ENCODE data around the gene BID.

Gene BID

DNA sequence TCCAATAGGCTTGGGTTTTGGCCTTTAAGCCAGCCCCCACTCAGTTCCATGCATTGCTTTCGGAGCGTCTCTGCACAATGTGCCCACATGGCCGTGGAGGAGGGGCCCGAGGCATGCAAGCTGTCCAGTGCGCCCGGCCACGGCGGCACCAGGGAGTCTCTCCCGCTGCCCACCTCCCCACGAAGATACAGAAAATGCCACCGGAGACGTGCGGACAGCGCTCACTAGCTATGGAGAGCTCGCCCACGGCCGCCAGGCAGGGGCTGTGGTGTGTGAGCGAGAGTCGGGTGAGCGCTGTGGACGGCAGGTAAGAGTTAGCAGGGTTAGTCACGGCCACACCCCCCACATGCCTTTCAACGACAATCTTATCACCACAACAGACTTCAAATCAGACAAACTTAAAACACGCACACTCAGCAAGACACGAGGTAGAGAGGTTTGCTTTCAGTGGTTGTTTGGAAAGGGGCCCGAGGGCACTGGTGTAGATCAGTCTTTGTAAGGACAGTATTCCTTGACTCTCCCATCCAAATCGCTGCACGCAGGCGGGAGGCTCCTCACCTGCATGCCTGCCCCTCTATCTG, 18.7 kb upstream of the BID start:
- H3K36me3 Mint-ChIP-seq (ENCODE audit: low read depth): peaks cover 8% of the 10 kb centered on the region
- H3K27me3 Mint-ChIP-seq: no peaks in the 10 kb centered on the region
- H3K27ac Mint-ChIP-seq: no peak overlapping the region
- H3K4me1 Mint-ChIP-seq (ENCODE audit: low read depth): peaks cover 6% of the 10 kb centered on the region
- H3K9me3 Mint-ChIP-seq: no peaks in the 10 kb centered on the region
- H3K4me3 Mint-ChIP-seq: no peak overlapping the region

DNA sequence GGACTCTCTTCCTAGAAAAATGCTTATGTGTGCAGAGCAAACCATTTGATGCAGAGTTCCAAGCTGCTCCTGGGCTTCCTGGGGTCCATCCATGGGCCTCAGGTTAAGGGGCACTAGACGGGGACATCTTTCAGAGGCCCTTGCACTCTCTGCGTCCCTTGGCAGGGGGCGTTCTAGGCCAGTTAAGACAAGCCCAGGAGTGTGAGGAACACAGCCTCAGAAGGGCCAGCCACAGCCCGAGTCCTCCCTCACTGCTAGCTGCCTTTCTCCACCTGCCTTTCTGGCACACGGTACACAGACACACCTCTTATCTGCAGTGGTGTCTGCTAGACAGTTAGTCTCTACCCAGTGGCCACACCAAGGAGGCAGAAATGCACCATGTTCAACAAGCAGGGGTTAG, 18.0 kb upstream of the BID start:
- Mint-ChIP-seq H3K36me3 (ENCODE audit: low read depth) (peaks cover 8% of the 10 kb centered on the region), H3K27me3 (no peaks in the 10 kb centered on the region), H3K4me1 (ENCODE audit: low read depth) (peaks cover 6% of the 10 kb centered on the region), H3K4me3 (no peak overlapping the region), H3K27ac (no peak overlapping the region), H3K9me3 (no peaks in the 10 kb centered on the region)

DNA sequence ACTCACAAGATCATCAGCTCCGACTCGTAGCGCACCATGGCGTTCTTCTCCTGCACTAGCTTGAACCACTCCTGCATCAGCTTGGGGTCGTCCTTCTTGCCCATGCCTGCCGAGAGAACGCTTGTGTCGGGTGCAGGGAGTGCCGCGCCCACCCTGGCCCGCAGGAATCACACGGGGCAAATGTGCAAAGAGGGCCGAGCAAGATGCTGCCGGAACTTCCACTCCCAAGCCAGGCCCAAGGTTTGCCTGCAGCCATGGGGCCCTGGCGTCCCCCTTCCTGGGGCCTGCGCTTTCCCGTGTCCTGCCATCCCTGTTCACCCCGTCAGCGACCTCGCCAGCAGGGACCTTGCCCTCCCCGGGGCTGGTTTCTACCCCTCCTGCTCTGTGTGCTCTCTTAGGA, 16.9 kb upstream of the BID start:
- Mint-ChIP-seq H3K27ac (no peak overlapping the region), H3K4me3 (no peak overlapping the region), H3K4me1 (ENCODE audit: low read depth) (peaks cover 6% of the 10 kb centered on the region), H3K9me3 (no peaks in the 10 kb centered on the region), H3K27me3 (no peaks in the 10 kb centered on the region), H3K36me3 (ENCODE audit: low read depth) (peaks cover 4% of the 10 kb centered on the region)

DNA sequence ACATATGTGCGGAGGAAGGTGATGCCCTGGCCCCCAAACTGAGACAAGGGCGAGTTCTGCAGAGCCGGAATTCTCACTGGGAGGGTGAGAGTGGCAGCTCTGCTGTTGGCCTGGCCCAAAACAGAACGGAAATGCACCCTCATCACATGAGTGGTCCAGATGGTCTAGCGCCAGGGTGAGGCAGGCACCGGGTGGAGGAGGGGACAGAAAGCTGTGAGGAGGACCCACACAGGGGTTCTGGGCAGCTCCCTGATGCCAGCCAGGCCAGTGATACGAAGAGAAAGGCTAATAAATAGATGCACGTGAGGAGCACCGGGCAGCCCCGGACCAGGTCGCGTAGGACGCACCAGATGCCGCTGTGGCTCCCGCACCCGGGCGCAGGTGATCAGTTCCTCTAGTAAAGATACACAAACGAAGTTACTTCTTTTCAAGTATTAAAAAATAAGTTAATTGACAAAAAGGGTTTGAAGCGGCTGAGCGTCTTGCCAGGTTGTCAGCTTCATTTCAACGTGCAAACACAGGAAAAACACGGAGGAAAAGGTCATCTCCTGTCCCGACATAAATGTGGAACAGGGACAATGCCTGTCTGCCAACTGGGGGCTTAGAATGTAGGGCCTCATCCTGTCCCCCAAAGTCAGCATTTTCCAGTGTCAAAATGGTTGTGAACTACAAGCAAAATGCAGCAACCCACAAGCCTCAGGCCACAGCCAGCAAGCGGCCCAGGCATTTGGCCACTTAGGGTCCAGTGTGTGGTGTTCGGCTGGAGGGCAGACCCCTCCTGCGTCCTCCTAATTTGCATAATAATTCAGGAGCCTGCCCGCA, 15.3 kb upstream of the BID start:
- no peaks in the 10 kb centered on the region for H3K36me3 Mint-ChIP-seq (ENCODE audit: low read depth)
- H3K9me3 Mint-ChIP-seq: no peaks in the 10 kb centered on the region
- H3K27me3 Mint-ChIP-seq: no peaks in the 10 kb centered on the region
- no peak overlapping the region for H3K4me3 Mint-ChIP-seq
- H3K4me1 Mint-ChIP-seq (ENCODE audit: low read depth): no peaks in the 10 kb centered on the region
- H3K27ac Mint-ChIP-seq: no peak overlapping the region

DNA sequence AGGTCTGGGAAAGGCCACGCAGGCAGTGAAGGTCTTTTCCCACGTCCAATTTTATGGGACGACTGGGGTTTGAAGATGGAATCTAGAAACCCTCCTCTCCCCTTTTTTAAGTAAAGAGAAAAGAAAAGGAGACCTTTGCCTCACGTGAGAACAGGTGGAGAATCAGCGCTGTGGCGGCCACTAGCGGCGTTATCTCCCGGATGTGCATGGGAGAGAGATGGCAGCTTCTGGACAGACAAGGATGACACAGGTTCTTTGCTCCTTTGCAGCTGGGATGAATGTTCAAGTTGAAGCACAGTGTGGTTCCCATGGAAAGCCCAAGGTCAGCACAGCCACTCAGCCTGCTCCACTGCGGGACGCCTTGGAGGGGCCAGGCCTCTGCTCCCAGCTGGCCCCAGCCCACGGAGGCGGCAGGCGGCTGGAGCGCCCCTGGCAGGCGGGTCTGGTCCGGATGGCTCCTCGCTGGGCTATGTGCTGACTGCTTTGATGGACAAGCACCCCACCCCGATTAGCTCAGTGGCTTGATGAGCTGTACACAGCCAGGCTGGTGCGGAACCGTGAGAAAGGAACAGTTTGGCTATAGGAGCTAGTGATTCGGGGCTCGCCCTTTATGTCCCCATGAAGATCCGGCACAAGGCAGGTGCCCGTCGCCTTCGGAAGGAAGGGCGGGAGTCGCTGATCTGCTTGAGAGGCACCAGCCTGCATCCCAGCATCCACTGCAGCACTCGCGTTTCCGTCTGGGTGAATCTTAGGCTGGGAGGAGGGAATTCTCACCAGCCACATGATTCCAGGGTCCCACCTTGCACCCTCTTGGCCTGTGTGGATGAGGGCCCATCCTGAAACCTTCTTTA, 14.5 kb upstream of the BID start:
- no peaks in the 10 kb centered on the region for H3K9me3 Mint-ChIP-seq
- H3K27me3 Mint-ChIP-seq: no peaks in the 10 kb centered on the region
- no peak overlapping the region for H3K4me3 Mint-ChIP-seq
- H3K27ac Mint-ChIP-seq: no peak overlapping the region
- no peaks in the 10 kb centered on the region for H3K4me1 Mint-ChIP-seq (ENCODE audit: low read depth)
- no peaks in the 10 kb centered on the region for H3K36me3 Mint-ChIP-seq (ENCODE audit: low read depth)

DNA sequence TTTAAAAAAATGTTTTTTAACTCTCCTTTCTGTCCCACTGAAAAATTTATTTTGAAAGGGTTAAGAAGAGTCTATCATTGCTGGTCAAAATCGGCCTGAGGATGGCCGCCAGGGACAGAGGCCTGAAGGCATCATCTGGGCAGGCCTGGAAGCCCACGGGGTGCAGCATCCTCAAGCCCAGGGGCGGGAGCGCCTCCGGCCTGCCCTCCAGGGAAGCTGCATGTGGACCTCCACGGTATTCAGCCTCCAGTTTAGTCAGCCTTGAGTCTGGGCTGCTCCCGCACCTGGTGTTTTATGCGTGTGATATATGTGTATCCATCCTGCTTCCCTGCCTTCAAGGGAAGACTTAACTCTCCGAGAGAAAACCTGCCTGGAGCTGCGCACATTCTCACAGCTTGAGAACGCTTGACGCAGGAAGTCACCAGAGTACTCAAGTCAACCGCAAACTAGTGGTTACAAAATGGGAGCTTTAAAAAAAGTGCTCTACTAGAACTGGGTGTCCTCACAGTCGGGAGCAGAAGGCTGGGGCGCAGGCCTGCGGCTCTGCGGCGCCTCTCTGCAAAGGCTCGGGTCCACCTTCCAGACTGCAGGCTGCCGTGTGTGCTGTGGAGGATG, 13.6 kb upstream of the BID start:
- no peaks in the 10 kb centered on the region for H3K36me3 Mint-ChIP-seq (ENCODE audit: low read depth)
- H3K4me3 Mint-ChIP-seq: no peak overlapping the region
- H3K27ac Mint-ChIP-seq: no peak overlapping the region
- H3K4me1 Mint-ChIP-seq (ENCODE audit: low read depth): peaks cover under 1% of the 10 kb centered on the region
- no peaks in the 10 kb centered on the region for H3K27me3 Mint-ChIP-seq
- H3K9me3 Mint-ChIP-seq: no peaks in the 10 kb centered on the region

DNA sequence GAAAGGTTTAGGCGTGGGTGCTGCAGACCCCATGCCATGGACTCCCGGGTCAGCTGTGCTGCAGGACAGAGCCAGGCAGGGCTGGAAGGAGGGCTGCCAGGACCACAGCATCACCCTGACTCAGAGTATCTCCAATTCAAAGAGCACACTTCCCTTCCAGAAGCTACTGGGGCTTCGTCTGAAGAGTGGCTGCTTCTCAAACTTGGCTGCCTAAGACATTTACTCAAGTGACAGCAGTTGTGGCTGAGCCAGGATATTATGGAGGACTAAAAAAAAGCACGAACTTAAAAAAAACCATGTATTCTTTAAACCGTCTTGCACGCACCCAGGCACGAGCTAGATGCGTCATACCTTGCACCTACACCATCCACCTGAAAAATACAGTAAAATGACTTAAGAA, 13.0 kb upstream of the BID start:
- Mint-ChIP-seq H3K27me3 (no peaks in the 10 kb centered on the region), H3K36me3 (ENCODE audit: low read depth) (no peaks in the 10 kb centered on the region), H3K27ac (no peak overlapping the region), H3K9me3 (no peaks in the 10 kb centered on the region), H3K4me1 (ENCODE audit: low read depth) (peaks cover 6% of the 10 kb centered on the region), H3K4me3 (no peak overlapping the region)

DNA sequence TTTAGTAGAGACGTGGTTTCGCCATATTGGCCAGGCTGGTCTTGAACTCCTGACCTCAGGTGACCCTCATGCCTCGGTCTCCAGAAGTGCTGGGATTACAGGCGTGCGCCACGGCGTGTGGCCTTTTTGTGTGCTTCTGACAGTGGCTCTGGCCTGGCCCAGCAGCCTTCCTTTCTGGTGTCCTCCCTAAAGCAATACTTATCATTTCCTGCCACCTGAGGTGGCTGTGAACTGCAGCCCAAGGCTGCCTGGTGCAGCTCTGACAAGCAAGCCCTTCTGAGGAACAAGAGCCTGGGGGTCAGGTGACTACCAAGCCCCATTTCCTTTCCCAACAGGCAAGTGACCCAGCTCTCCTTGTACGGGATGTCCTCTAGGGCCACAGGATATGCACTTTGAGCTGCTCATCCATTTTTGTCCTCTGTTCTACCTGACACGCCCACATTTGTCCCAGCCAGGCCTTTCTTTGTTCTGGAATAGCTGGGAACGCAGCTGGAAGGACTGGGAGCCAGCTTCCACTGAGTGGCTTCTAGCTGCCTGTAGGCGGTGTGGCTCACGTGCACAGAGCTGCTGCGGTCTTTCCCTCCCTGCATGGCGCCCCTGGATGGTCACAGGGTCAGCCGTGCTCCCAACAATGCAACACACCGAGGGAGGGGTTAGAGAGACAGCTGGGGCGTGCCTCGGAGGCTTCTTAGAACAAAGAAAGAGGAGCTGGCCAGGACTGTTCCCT, 12.3 kb upstream of the BID start:
- Mint-ChIP-seq H3K27me3 (no peaks in the 10 kb centered on the region), H3K27ac (no peak overlapping the region)

DNA sequence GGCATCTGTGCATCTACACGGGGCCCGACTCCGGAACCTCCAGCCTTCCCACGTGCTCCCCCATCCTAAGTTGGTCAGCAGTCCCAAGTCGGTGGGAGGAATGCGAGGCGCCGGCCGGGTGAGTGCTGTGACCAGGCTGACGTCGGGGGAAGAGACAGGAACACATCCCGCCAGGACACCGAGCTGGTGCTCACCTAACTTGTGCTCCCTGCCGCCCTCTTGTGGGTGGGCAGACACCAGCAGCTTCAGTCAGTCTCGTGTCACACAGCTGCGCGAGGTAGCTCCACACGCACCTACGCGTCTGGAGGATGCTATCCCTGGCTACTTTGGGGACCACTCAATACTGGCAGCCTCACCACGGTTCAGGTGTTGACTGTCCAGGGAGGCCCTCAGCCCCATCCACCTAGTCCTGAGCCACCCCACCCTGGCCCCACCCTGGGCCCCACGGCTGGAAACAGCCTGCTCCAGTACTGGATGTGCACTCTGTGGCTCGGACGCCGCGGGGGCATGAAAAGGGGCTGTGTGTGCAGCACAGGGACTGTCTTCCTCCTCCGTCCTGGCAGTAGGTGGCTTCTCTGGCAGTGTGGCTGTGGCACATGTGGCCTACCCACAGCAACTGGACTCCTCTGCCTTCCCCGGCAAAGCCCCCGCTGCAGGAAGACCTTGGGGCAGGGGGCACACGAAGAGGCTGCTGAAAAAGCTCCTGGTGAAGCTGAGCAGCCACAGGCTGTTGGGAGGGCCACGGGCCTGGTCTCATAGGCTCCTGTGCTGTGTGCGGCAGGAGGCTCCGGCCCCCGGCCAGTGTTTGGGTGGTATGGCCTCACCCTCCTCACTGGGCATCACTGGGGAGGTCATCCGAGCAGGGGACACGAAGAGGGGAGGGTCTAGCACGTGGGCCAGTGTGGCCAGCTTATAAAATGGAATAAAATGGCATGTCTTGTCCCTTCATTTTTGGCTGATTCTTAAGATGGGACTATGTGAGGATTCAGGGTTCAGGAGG, 11.2 kb upstream of the BID start:
- Mint-ChIP-seq H3K27ac (no peak overlapping the region), H3K4me1 (ENCODE audit: low read depth) (peaks cover 24% of the 10 kb centered on the region), H3K4me3 (no peak overlapping the region), H3K9me3 (no peaks in the 10 kb centered on the region), H3K36me3 (ENCODE audit: low read depth) (no peaks in the 10 kb centered on the region), H3K27me3 (no peaks in the 10 kb centered on the region)

More for the DNA sequence above, 12.3 kb upstream of the BID start:
- Mint-ChIP-seq H3K9me3 (no peaks in the 10 kb centered on the region), H3K4me3 (no peak overlapping the region), H3K36me3 (ENCODE audit: low read depth) (no peaks in the 10 kb centered on the region), H3K4me1 (ENCODE audit: low read depth) (peaks cover 13% of the 10 kb centered on the region)

DNA sequence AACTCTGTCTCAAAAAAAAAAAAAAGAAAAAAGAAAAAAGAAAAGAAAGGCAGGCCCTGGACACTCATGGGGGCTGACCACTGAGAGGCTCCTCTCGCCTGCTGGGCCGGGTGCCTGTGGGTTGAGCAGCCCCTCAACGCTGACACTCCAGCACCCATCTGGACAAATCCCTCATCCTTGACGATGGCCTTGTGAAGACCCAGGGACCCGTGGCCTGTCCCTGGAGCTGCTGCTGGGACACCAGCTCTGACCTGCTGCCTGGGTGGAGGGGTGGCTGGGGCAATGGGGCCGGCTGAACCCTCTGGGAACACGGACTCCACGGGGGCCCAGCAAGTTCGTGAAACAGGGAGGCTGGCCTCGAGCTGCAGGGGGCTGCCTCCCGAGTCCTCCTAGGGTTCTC, 10.5 kb upstream of the BID start:
- Mint-ChIP-seq H3K27ac (no peak overlapping the region), H3K36me3 (ENCODE audit: low read depth) (no peaks in the 10 kb centered on the region), H3K9me3 (no peaks in the 10 kb centered on the region), H3K4me3 (no peak overlapping the region), H3K27me3 (no peaks in the 10 kb centered on the region), H3K4me1 (ENCODE audit: low read depth) (peaks cover 31% of the 10 kb centered on the region)

DNA sequence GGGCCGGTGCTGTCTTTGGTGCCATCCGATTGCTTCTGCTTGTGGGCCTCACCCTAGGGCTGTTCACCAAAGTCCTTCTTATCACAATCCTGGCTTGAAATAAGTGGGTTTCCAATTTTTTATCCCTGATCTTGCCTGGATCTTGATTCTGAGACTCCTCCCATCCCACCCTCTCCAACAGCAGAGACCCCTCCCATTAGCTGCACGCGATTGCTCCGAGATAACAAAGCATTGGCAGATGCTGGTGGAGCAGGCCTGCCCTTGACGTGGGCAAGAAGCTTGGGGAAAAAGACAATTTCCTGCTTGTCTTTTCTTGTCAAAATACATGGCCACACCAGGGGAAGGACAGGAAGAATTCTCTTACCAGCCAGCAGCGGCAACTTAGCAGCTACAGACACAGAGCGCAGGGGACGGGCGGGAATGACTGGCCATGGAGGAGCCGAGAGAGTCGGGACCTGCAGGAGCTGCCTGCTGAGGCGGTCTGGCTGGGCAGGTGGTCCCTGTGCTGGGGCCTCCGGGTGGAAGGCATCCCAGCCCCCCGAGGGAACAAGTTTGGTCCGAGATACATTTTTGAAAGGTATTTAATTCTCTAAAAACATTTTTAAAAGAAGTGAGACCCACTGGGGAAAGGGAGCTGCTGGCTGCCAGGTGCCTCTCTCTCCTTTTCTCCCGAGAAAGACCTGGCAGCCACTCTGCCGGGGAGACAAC, 9.7 kb upstream of the BID start:
- no peaks in the 10 kb centered on the region for H3K27me3 Mint-ChIP-seq
- H3K27ac Mint-ChIP-seq: no peak overlapping the region
- H3K4me3 Mint-ChIP-seq: no peak overlapping the region
- no peaks in the 10 kb centered on the region for H3K9me3 Mint-ChIP-seq
- peaks cover 39% of the 10 kb centered on the region for H3K4me1 Mint-ChIP-seq (ENCODE audit: low read depth)
- no peaks in the 10 kb centered on the region for H3K36me3 Mint-ChIP-seq (ENCODE audit: low read depth)

DNA sequence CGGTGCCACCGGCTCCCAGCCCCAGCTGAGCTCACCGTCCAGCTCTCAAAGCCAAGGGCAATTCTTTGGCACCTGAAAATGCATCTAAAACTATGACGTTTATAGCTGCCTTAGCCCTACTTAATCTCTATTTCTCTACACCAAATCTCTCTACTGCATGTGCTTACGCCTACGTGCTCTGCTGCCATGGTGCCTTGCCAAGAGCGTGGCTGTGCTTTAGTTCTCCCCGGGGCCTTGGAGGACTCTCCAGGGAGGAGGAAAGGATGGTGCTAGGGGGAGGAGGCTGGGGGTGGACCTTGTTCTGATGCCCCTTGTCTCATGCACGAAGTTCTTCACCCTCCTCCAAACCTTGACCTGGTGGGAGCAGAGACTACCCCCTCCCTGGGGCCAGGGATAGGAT, 9.0 kb upstream of the BID start:
- Mint-ChIP-seq H3K27me3 (no peaks in the 10 kb centered on the region), H3K36me3 (ENCODE audit: low read depth) (no peaks in the 10 kb centered on the region), H3K4me1 (ENCODE audit: low read depth) (peaks cover 44% of the 10 kb centered on the region), H3K27ac (no peak overlapping the region), H3K9me3 (no peaks in the 10 kb centered on the region), H3K4me3 (no peak overlapping the region)

DNA sequence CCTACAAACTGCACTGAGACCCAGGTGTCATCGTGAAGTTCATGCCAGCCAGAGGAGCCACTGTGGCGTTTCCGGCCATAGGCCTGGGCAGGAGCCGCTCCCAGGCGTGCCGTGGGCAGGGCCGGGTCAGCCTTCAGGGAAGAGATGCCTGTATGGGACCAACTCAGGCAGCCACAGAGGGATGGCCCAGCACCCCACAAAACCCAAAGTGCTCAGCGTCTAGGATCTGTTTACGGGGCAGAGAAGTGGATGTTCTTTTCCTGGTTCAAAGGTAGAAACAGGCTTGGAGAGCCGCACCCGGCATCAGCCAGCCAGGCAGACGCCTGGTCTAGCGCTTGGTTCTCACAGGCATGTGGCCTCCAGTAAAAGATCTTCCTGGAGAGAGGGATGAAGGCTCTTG, 8.4 kb upstream of the BID start:
- no peaks in the 10 kb centered on the region for H3K9me3 Mint-ChIP-seq
- H3K36me3 Mint-ChIP-seq (ENCODE audit: low read depth): no peaks in the 10 kb centered on the region
- H3K27ac Mint-ChIP-seq: no peak overlapping the region
- H3K27me3 Mint-ChIP-seq: no peaks in the 10 kb centered on the region
- H3K4me3 Mint-ChIP-seq: no peak overlapping the region
- peaks cover 50% of the 10 kb centered on the region for H3K4me1 Mint-ChIP-seq (ENCODE audit: low read depth)
